T-cell (primary cell): ENCODE results near the gene ESRRB. TPM values are rescaled to one million over a fixed set of nuclear protein-coding genes. Genes with fewer than 3 reads are reported as not detected.

Source experiments
- ATAC-seq, 4 experiments: fragments of 200-7000 bp in 3 of 4; fragments of 150-1000 bp in 1 of 4; cut with Tn5 transposase; replicated peaks in 1 of 4; 1 replicate in 3 of 4; 2 replicates in 1 of 4; pipeline ENCODE4 v1.10.0; 2021; ENCODE audit warnings: moderate library complexity in 3 of 4, mild to moderate bottlenecking in 2 of 4, moderate number of reproducible peaks in 1 of 4
- CTCF ChIA-PET, 2 donors: fragments of 300-600 bp; sonication (Branson Sonifier 250); formaldehyde crosslinking; loops; one replicate each; lab custom pipeline; 2022; ENCODE audit warnings: antibody characterized with exemption in 2 of 2; lab: Charles Lee
- POLR2A ChIA-PET, 2 donors: fragments of 300-600 bp; sonication (Branson Sonifier 250); formaldehyde crosslinking; loops; one replicate each; lab custom pipeline; 2022; ENCODE audit warnings: antibody characterized with exemption in 2 of 2; lab: Charles Lee
- DNase-seq, 35 experiments: peaks; one replicate each; pipeline versions ENCODE4 v3.0.0 to v3.0.0-alpha.2; 2013 to 2023
- H3K27ac ChIP-seq: one replicate; pipeline ENCODE4 v1.5.1; 2013; ENCODE audit warnings: low read length
- H3K27me3 ChIP-seq, 2 experiments: replicated peaks in 1 of 2; 1 replicate in 1 of 2; 2 replicates in 1 of 2; pipeline versions ENCODE4 v1.6.1 to v1.7.0; 2013; ENCODE audit warnings: low read length in 1 of 2, mixed read lengths in 1 of 2; ENCODE audit not compliant: control insufficient read depth in 2 of 2, insufficient read depth in 2 of 2; ENCODE audit errors: extremely low read depth in 1 of 2
- H3K36me3 ChIP-seq, 2 donors: 1 replicate in 1 of 2; 2 replicates in 1 of 2; pipeline versions ENCODE4 v1.6.1 to v1.7.0; 2013; ENCODE audit warnings: low read length in 1 of 2; ENCODE audit not compliant: control insufficient read depth in 2 of 2, insufficient read depth in 1 of 2; ENCODE audit errors: extremely low read depth in 1 of 2
- H3K4me1 ChIP-seq, 2 experiments: 1 replicate in 1 of 2; 2 replicates in 1 of 2; pipeline versions ENCODE4 v1.6.1 to v1.7.0; 2013; ENCODE audit warnings: low read length in 2 of 2, mixed read lengths in 1 of 2; ENCODE audit not compliant: insufficient read depth in 2 of 2, control insufficient read depth in 1 of 2; ENCODE audit errors: extremely low read depth in 1 of 2
- H3K4me3 ChIP-seq, 2 donors: 1 replicate in 1 of 2; 2 replicates in 1 of 2; pipeline versions ENCODE4 v1.5.1 to v1.7.0; 2013; ENCODE audit warnings: mild to moderate bottlenecking in 2 of 2, low read length in 1 of 2, moderate library complexity in 1 of 2; ENCODE audit not compliant: control insufficient read depth in 1 of 2; ENCODE audit errors: extremely low read depth in 1 of 2
- H3K9me3 ChIP-seq: 2 replicates; pipeline ENCODE4 v1.7.0; 2013
- H3K27ac Mint-ChIP-seq, 2 donors: one replicate each; pipeline ENCODE4 v1.8.0; 2020 to 2021; ENCODE audit warnings: mild to moderate bottlenecking in 2 of 2, mixed read lengths in 2 of 2
- H3K27me3 Mint-ChIP-seq, 2 donors: one replicate each; pipeline ENCODE4 v1.8.0; 2021 to 2022; ENCODE audit warnings: mixed read lengths in 2 of 2
- H3K36me3 Mint-ChIP-seq: one replicate; pipeline ENCODE4 v1.8.0; 2021; ENCODE audit warnings: mixed read lengths
- H3K4me1 Mint-ChIP-seq, 3 donors: one replicate each; pipeline ENCODE4 v1.8.0; 2020 to 2022; ENCODE audit warnings: mixed read lengths in 3 of 3, mild to moderate bottlenecking in 1 of 3
- H3K4me3 Mint-ChIP-seq, 3 donors: one replicate each; pipeline ENCODE4 v1.8.0; 2020 to 2022; ENCODE audit warnings: mild to moderate bottlenecking in 3 of 3, mixed read lengths in 3 of 3, moderate library complexity in 3 of 3
- H3K9me3 Mint-ChIP-seq, 3 donors: one replicate each; pipeline ENCODE4 v1.8.0; 2020 to 2022; ENCODE audit warnings: mixed read lengths in 3 of 3
- WGBS: methylation state at CpG from one replicate; pipeline ENCODE4 v1.1.5; 2013; ENCODE audit warnings: missing lambda C conversion rate; ENCODE audit not compliant: insufficient coverage; 5-methylcytosine and 5-hydroxymethylcytosine counted together
- total RNA-seq, 35 experiments: library from RNA in 6 of 35; stranded (reverse) in 6 of 35; fragments of 120-200 nt in 1 of 35; gene quantifications; one replicate each; pipeline versions ENCODE4 v1.2.1 to v1.2.4 and lab custom pipeline; 2013 to 2026

Gene ESRRB
- total RNA-seq, 5 donors from 2014 or later (not counting 1 experiment from before 2014, with no cell fraction given) = 0.19 to 0.82 (median 0.29) TPM; not detected in 1

DNA sequence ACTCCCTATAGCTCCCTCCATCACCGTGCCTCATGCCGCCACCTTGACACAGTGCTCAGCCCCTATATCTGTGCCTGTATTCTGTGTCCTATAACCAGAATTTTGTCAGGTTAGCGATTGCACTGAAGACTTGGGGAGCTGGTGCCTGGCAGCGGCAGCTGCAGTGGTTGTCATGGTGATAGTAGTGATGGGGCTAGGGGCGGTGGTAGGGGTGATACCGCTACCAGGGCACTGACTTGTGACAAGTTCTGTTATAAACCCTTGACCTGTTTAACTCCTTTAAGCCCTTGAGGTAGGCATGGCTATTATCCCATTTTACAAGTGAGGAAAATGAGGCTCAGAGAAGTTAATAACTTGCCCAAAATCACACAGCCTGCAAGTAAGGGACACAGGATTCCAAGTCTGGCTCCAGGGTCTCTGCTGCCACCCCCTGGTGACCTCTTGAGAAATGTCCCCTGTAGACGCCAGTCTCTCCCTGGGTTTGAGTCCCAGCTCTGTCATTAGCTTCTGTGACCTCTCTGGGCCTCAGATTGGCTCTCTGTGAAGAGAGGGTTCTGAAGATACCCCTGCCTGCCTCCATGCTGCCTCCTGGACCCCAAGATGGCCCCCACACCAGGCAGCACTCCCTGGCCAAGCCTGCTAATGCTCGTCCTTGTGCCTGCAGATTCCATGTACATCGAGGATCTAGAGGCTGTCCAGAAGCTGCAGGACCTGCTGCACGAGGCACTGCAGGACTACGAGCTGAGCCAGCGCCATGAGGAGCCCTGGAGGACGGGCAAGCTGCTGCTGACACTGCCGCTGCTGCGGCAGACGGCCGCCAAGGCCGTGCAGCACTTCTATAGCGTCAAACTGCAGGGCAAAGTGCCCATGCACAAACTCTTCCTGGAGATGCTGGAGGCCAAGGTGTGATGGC, 121.9 kb downstream of the ESRRB start:
- no peak overlapping the region for H3K27ac ChIP-seq
- ChIA-PET CTCF (no interaction called here), POLR2A (no interaction called here)
- Mint-ChIP-seq H3K9me3 (no peaks in the 10 kb centered on the region), H3K4me1 (no peaks in the 10 kb centered on the region), H3K4me3 (no peak overlapping the region), H3K36me3 (no peaks in the 10 kb centered on the region), H3K27me3 (peaks cover 3 to 7% of the 10 kb centered on the region in 2 donors), H3K27ac (no peak overlapping the region)
- no peaks in the 10 kb centered on the region for H3K36me3 ChIP-seq
- DNase-seq = no peak
- no peak for ATAC-seq
- H3K4me3 ChIP-seq = no peak overlapping the region
- no peaks in the 10 kb centered on the region for H3K4me1 ChIP-seq
- no peaks in the 10 kb centered on the region for H3K9me3 ChIP-seq
- peaks cover 0 to 21% of the 10 kb centered on the region in 2 experiments for H3K27me3 ChIP-seq
- WGBS = 74% methylated on average over 17 of the region's 19 CpGs

GRCh38 chr14:76498463-76498935, 122.6 kb downstream of the ESRRB start:
- no peaks in the 10 kb centered on the region for H3K4me1 ChIP-seq
- Mint-ChIP-seq H3K4me3 (no peak overlapping the region), H3K4me1 (no peaks in the 10 kb centered on the region), H3K27me3 (peaks cover 5 to 7% of the 10 kb centered on the region in 2 donors), H3K36me3 (no peaks in the 10 kb centered on the region), H3K27ac (no peak overlapping the region), H3K9me3 (no peaks in the 10 kb centered on the region)
- DNase-seq = no peak
- CTCF ChIA-PET = no interaction called here
- no peak for ATAC-seq
- H3K27ac ChIP-seq = no peak overlapping the region
- no peaks in the 10 kb centered on the region for H3K36me3 ChIP-seq
- H3K9me3 ChIP-seq = no peaks in the 10 kb centered on the region
- 93% methylated on average over 5 of the region's 13 CpGs for WGBS
- POLR2A ChIA-PET = no interaction called here
- H3K4me3 ChIP-seq = no peak overlapping the region
- H3K27me3 ChIP-seq = peaks cover 0 to 21% of the 10 kb centered on the region in 2 experiments

- Histone ChIP-seq H3K4me3 (no peak overlapping the region), H3K27me3 (peaks cover 0 to 21% of the 10 kb centered on the region in 2 experiments), H3K36me3 (no peaks in the 10 kb centered on the region), H3K27ac (no peak overlapping the region), H3K9me3 (no peaks in the 10 kb centered on the region), H3K4me1 (no peaks in the 10 kb centered on the region)
- Mint-ChIP-seq H3K9me3 (no peaks in the 10 kb centered on the region), H3K36me3 (no peaks in the 10 kb centered on the region), H3K27ac (no peak overlapping the region), H3K4me3 (no peak overlapping the region), H3K27me3 (peaks cover 7 to 9% of the 10 kb centered on the region in 2 donors), H3K4me1 (no peaks in the 10 kb centered on the region)
- DNase-seq = no peak
- ATAC-seq = no peak
- WGBS = 87% methylated on average over 12 of the region's 12 CpGs
- POLR2A ChIA-PET = no interaction called here
- CTCF ChIA-PET = no interaction called here
Measured at GRCh38 chr14:76498976-76499375, 123.0 kb downstream of the ESRRB start.

DNA sequence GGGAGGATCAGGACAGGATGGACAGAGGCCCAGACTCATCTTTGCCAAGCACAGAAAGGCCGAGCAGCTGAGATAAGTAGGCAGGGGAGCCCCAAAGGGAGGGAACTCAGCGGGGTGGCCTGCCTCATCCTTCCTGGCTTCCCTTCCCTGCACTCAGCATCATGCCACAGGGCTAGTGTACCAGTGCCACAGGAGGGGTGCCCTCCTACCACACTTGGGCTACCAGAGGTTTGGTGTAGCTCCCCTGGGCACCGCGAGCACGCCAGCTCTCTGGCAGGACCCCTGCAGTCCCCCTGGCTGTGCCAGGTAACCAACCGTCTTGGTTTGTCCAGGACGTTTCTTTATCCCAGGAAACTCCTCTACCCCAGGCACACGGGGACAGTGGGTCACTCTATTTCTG, 123.5 kb downstream of the ESRRB start:
- CTCF ChIA-PET = no interaction called here
- Histone ChIP-seq H3K4me1 (no peaks in the 10 kb centered on the region), H3K9me3 (no peaks in the 10 kb centered on the region), H3K4me3 (no peak overlapping the region), H3K27ac (no peak overlapping the region), H3K36me3 (no peaks in the 10 kb centered on the region), H3K27me3 (peaks cover 0 to 25% of the 10 kb centered on the region in 2 experiments)
- no peak for ATAC-seq
- H3K4me1 Mint-ChIP-seq = no peaks in the 10 kb centered on the region
- 78% methylated on average over 8 of the region's 8 CpGs for WGBS
- POLR2A ChIA-PET = no interaction called here
- no peak overlapping the region for H3K27ac Mint-ChIP-seq
- H3K4me3 Mint-ChIP-seq = no peak overlapping the region
- DNase-seq = no peak
- H3K9me3 Mint-ChIP-seq = no peaks in the 10 kb centered on the region
- no peaks in the 10 kb centered on the region for H3K36me3 Mint-ChIP-seq
- H3K27me3 Mint-ChIP-seq = peaks cover 7 to 9% of the 10 kb centered on the region in 2 donors

- WGBS = 87% methylated on average over 6 of the region's 6 CpGs
- Mint-ChIP-seq H3K36me3 (no peaks in the 10 kb centered on the region), H3K4me3 (no peak overlapping the region), H3K4me1 (no peaks in the 10 kb centered on the region), H3K27ac (no peak overlapping the region), H3K27me3 (peaks cover 7 to 9% of the 10 kb centered on the region in 2 donors), H3K9me3 (no peaks in the 10 kb centered on the region)
- peaks cover 0 to 25% of the 10 kb centered on the region in 2 experiments for H3K27me3 ChIP-seq
- POLR2A ChIA-PET = interaction anchor here in 1 of 2 donors (0.6 kb wide), 1 partner anchor 51 kb away, joined by 4 read pairs; no protein-coding TSS in a partner anchor
- H3K4me3 ChIP-seq = no peak overlapping the region
- no peak for ATAC-seq
- H3K9me3 ChIP-seq = no peaks in the 10 kb centered on the region
- CTCF ChIA-PET = no interaction called here
- DNase-seq = no peak
- H3K27ac ChIP-seq = no peak overlapping the region
- no peaks in the 10 kb centered on the region for H3K4me1 ChIP-seq
- no peaks in the 10 kb centered on the region for H3K36me3 ChIP-seq
Measured at GRCh38 chr14:76500011-76500410, 124.1 kb downstream of the ESRRB start.

DNA sequence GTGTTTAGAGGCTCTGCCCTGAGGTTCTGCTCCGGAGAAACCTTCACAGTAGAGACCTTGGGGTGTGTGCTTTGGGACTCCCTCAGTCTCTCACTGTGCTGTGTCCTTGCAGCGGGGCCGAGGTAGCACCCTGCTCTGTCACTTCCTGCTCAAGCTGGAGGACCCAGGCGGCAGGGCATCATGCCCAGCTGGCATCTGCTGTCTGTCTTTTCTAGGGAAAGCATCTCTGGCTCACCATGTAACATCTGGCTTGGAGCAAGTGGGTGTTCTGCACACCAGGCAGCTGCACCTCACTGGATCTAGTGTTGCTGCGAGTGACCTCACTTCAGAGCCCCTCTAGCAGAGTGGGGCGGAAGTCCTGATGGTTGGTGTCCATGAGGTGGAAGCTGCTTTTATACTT, 124.5 kb downstream of the ESRRB start:
- CTCF ChIA-PET = no interaction called here
- WGBS = 75% methylated on average over 4 of the region's 6 CpGs
- POLR2A ChIA-PET = interaction anchor here in 1 of 2 donors (0.6 kb wide), 1 partner anchor 51 kb away, joined by 4 read pairs; no protein-coding TSS in a partner anchor
- Histone ChIP-seq H3K9me3 (no peaks in the 10 kb centered on the region), H3K4me3 (no peak overlapping the region), H3K36me3 (no peaks in the 10 kb centered on the region), H3K4me1 (no peaks in the 10 kb centered on the region), H3K27me3 (peaks cover 0 to 25% of the 10 kb centered on the region in 2 experiments), H3K27ac (no peak overlapping the region)
- Mint-ChIP-seq H3K36me3 (no peaks in the 10 kb centered on the region), H3K9me3 (no peaks in the 10 kb centered on the region), H3K27me3 (peaks cover 7 to 9% of the 10 kb centered on the region in 2 donors), H3K4me1 (no peaks in the 10 kb centered on the region), H3K4me3 (no peak overlapping the region), H3K27ac (no peak overlapping the region)
- DNase-seq = no peak
- ATAC-seq = no peak
